ENCODE measurements around the gene TRIL. TPM values are rescaled to one million over a fixed set of nuclear protein-coding genes. Genes with fewer than 3 reads are reported as not detected.

TRIL gene
- polyA plus RNA-seq, 1 donor from 2014 or later = 1.4 TPM

DNA sequence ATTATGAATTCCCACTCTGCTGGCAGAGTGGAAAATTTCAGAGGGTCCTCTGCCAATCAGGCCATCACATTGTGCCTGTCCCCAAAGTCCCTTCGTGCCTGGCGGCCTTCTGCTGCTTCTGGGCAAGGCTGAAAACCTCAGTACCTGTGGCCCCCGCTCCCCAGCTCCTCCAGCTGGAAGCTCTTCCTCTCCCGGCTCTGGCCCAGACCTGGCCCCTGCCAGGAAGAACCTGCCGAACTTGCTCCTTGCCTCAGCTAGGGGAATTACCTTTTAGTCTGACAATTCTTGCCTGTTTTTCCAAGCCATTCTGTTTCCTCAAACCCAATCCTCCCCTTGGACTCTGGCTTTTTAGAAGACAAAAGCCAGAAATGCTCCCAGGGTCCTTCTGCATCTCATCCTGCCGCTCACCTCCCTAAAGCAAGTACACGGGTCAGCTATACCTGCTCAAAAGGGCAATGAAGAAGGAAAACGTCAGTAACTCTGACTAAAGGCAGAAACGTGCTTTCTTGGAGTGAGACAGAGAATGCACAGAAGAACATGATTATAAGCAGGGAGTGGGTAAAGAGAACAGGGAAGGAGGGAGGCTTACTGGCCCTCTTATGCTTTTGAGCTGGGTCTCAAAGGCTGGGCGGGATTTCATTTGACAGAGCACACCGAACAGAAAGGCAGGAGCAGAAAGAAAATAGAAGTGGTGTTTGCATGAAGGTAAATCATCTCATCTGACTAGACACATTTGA lies 28.1 kb upstream of the TRIL start:
- Histone ChIP-seq H3K4me3 (ENCODE audit: low read length) (no peak overlapping the region), H3F3A (ENCODE audit: insufficient read depth, low read length, poor library complexity, severe bottlenecking) (no peaks in the 10 kb centered on the region), H3K79me2 (replicated peaks; ENCODE audit: insufficient read depth, low read length) (no peaks in the 10 kb centered on the region), H3K4me2 (ENCODE audit: low read length) (no peak overlapping the region), H4K20me1 (ENCODE audit: insufficient read depth) (no peaks in the 10 kb centered on the region), H3K27me3 (ENCODE audit: insufficient read depth, low read depth, low read length) (no peaks in the 10 kb centered on the region), H3K9me3 (ENCODE audit: low read length) (no peaks in the 10 kb centered on the region), H3K9me2 (ENCODE audit: insufficient read depth, low read length) (no peaks in the 10 kb centered on the region), H2AFZ (ENCODE audit: low read depth, low read length) (no peak overlapping the region), H3K27ac (ENCODE audit: low read length) (no peak overlapping the region), H3K9ac (ENCODE audit: low read length) (no peak overlapping the region), H3K36me3 (ENCODE audit: insufficient read depth, low read length) (no peaks in the 10 kb centered on the region)
- TF ChIP-seq EP300 (conservative IDR thresholded peaks at IDR 0.05; ENCODE audit: poor library complexity, severe bottlenecking) (no peak), MXI1 (conservative IDR thresholded peaks at IDR 0.05; ENCODE audit: poor library complexity, severe bottlenecking) (no peak), RAD21 (conservative IDR thresholded peaks at IDR 0.05) (no peak), TAF1 (IDR thresholded peaks at IDR 0.05; ENCODE audit: low read depth) (no peak), POLR2AphosphoS5 (IDR thresholded peaks at IDR 0.05) (no peak), SMC3 (conservative IDR thresholded peaks at IDR 0.05; ENCODE audit: poor library complexity) (no peak), EZH2 (IDR thresholded peaks at IDR 0.05; ENCODE audit: borderline replicate concordance, insufficient read depth, low read length, poor library complexity, severe bottlenecking) (no peak)
- TF ChIP-seq, protein P1, sequence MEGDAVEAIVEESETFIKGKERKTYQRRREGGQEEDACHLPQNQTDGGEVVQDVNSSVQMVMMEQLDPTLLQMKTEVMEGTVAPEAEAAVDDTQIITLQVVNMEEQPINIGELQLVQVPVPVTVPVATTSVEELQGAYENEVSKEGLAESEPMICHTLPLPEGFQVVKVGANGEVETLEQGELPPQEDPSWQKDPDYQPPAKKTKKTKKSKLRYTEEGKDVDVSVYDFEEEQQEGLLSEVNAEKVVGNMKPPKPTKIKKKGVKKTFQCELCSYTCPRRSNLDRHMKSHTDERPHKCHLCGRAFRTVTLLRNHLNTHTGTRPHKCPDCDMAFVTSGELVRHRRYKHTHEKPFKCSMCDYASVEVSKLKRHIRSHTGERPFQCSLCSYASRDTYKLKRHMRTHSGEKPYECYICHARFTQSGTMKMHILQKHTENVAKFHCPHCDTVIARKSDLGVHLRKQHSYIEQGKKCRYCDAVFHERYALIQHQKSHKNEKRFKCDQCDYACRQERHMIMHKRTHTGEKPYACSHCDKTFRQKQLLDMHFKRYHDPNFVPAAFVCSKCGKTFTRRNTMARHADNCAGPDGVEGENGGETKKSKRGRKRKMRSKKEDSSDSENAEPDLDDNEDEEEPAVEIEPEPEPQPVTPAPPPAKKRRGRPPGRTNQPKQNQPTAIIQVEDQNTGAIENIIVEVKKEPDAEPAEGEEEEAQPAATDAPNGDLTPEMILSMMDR (IDR thresholded peaks at IDR 0.05; ENCODE audit: poor library complexity, severe bottlenecking) = no peak
- TF ChIP-seq, protein P2, sequence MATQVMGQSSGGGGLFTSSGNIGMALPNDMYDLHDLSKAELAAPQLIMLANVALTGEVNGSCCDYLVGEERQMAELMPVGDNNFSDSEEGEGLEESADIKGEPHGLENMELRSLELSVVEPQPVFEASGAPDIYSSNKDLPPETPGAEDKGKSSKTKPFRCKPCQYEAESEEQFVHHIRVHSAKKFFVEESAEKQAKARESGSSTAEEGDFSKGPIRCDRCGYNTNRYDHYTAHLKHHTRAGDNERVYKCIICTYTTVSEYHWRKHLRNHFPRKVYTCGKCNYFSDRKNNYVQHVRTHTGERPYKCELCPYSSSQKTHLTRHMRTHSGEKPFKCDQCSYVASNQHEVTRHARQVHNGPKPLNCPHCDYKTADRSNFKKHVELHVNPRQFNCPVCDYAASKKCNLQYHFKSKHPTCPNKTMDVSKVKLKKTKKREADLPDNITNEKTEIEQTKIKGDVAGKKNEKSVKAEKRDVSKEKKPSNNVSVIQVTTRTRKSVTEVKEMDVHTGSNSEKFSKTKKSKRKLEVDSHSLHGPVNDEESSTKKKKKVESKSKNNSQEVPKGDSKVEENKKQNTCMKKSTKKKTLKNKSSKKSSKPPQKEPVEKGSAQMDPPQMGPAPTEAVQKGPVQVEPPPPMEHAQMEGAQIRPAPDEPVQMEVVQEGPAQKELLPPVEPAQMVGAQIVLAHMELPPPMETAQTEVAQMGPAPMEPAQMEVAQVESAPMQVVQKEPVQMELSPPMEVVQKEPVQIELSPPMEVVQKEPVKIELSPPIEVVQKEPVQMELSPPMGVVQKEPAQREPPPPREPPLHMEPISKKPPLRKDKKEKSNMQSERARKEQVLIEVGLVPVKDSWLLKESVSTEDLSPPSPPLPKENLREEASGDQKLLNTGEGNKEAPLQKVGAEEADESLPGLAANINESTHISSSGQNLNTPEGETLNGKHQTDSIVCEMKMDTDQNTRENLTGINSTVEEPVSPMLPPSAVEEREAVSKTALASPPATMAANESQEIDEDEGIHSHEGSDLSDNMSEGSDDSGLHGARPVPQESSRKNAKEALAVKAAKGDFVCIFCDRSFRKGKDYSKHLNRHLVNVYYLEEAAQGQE (IDR thresholded peaks at IDR 0.05; ENCODE audit: borderline replicate concordance) = no peak

DNA sequence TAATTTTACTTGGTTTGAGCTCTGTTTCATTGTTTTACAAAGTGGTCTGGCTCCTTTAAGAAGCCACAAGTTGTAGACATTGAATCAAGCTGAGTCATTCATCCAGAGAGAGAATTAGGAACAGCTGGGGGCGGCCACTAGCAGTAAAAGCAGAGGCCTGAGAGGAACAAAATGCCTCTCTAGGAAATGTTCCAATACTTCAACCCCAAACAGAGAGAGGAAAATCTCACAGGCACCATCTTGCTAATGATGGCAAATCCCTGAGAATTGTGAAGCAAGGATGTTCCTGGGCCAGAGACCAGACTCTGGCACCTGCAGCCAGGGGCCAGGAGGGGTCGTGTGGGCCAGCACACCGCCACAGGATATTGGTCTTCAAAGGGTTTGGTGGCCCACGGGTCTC lies 26.5 kb upstream of the TRIL start:
- Histone ChIP-seq H3K9me2 (ENCODE audit: insufficient read depth, low read length) (no peaks in the 10 kb centered on the region), H3K36me3 (ENCODE audit: insufficient read depth, low read length) (no peaks in the 10 kb centered on the region), H3K27ac (ENCODE audit: low read length) (no peak overlapping the region), H3K9ac (ENCODE audit: low read length) (no peak overlapping the region), H3K79me2 (replicated peaks; ENCODE audit: insufficient read depth, low read length) (no peaks in the 10 kb centered on the region), H3K9me3 (ENCODE audit: low read length) (no peaks in the 10 kb centered on the region), H3K4me3 (ENCODE audit: low read length) (no peak overlapping the region), H3F3A (ENCODE audit: insufficient read depth, low read length, poor library complexity, severe bottlenecking) (no peaks in the 10 kb centered on the region), H3K4me2 (ENCODE audit: low read length) (no peak overlapping the region), H2AFZ (ENCODE audit: low read depth, low read length) (no peak overlapping the region), H3K27me3 (ENCODE audit: insufficient read depth, low read depth, low read length) (no peaks in the 10 kb centered on the region), H4K20me1 (ENCODE audit: insufficient read depth) (no peaks in the 10 kb centered on the region)
- TF ChIP-seq RAD21 (conservative IDR thresholded peaks at IDR 0.05) (no peak), EZH2 (IDR thresholded peaks at IDR 0.05; ENCODE audit: borderline replicate concordance, insufficient read depth, low read length, poor library complexity, severe bottlenecking) (no peak), TAF1 (IDR thresholded peaks at IDR 0.05; ENCODE audit: low read depth) (no peak), EP300 (conservative IDR thresholded peaks at IDR 0.05; ENCODE audit: poor library complexity, severe bottlenecking) (no peak), SMC3 (conservative IDR thresholded peaks at IDR 0.05; ENCODE audit: poor library complexity) (no peak), MXI1 (conservative IDR thresholded peaks at IDR 0.05; ENCODE audit: poor library complexity, severe bottlenecking) (no peak), POLR2AphosphoS5 (IDR thresholded peaks at IDR 0.05) (no peak)
- TF ChIP-seq, protein P1 (IDR thresholded peaks at IDR 0.05; ENCODE audit: poor library complexity, severe bottlenecking) = no peak
- TF ChIP-seq, protein P2 (IDR thresholded peaks at IDR 0.05; ENCODE audit: borderline replicate concordance) = no peak

Data from neural cell (in vitro differentiated cells).